GM12892 (cell line): Measurements from ENCODE around the gene ZNF365.

Source experiments
- POLR2A ChIP-seq: IDR thresholded peaks from 2 replicates; pipeline ENCODE4 v1.6.1; 2011; ENCODE audit warnings: low read depth, low read length, control low read depth
- POLR2AphosphoS5 ChIP-seq: IDR thresholded peaks from 2 replicates; pipeline ENCODE4 v1.6.1; 2011; ENCODE audit warnings: low read depth, low read length, control low read depth

DNA sequence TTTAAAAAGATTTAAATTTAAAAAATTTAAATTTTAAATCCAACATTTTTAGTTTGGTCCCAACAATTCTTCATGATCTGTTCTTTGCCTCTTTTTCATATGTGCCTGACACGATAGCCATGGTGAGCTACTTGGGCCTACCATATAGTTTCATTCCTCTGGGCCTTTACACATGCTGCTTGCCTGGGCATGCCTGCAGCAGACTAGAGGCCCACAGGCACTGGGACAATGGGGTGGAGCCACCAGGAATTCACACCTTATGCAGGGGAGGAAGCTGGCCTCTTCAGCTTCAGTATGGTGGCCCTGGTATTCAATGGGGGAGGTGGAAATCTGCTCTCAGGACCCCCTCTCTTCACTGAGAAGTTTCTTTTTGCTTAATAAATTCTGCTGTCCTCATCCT is 37.8 kb upstream of the ZNF365 start:
- TF ChIP-seq POLR2AphosphoS5 (no peak), POLR2A (no peak)
